ENCODE data around the gene HTT. TPM values are rescaled to one million over a fixed set of nuclear protein-coding genes. Genes with fewer than 3 reads are reported as not detected.

Gene HTT
- total RNA-seq, 4 donors from 2014 or later: 49.6 to 155 (median 83.1) TPM

GRCh38 chr4:3257103-3257555 is 182.6 kb downstream of the HTT start:
- Histone ChIP-seq H3K27me3 (no peaks in the 10 kb centered on the region), H3K4me3 (replicated peaks in 1 of 3) (no peak overlapping the region), H3K36me3 (no peaks in the 10 kb centered on the region), H3K27ac (no peak overlapping the region), H3K9me3 (no peaks in the 10 kb centered on the region), H3K4me1 (peaks cover 0 to 8% of the 10 kb centered on the region in 2 donors)
- DNase-seq: peak in 1 of 2 donors; percentile 23
- intact Hi-C loops (cut with DNase I): no loop called here
- WGBS, 2 donors: 88 to 94% methylated on average over 5 to 9 of the region's 9 CpGs
- TF ChIP-seq CTCF (IDR thresholded peaks at IDR 0.05): no peak
- no peak for TF ChIP-seq POLR2A (IDR thresholded peaks at IDR 0.05)

- 68 to 77% methylated on average over 27 to 28 of the region's 29 CpGs for WGBS, 2 donors
- H3K9me3 ChIP-seq: no peaks in the 10 kb centered on the region
- peak overlapping the region in 1 of 3 donors; percentile 30 for H3K27ac ChIP-seq
- peak; percentile 81 to 87 for DNase-seq
- TF ChIP-seq CTCF (IDR thresholded peaks at IDR 0.05) (no peak), POLR2A (IDR thresholded peaks at IDR 0.05) (no peak)
- peaks cover 0 to 8% of the 10 kb centered on the region in 2 donors for H3K4me1 ChIP-seq
- no peaks in the 10 kb centered on the region for H3K27me3 ChIP-seq
- intact Hi-C loops (cut with DNase I): no loop called here
- H3K36me3 ChIP-seq: no peaks in the 10 kb centered on the region
- no peak overlapping the region for H3K4me3 ChIP-seq (replicated peaks in 1 of 3)
Measured at GRCh38 chr4:3257556-3258482, 183.3 kb downstream of the HTT start.

- intact Hi-C loops (cut with DNase I): no loop called here
- no peak for DNase-seq
- no peaks in the 10 kb centered on the region for H3K36me3 ChIP-seq
- peaks cover 0 to 8% of the 10 kb centered on the region in 2 donors for H3K4me1 ChIP-seq
- no peaks in the 10 kb centered on the region for H3K9me3 ChIP-seq
- no peaks in the 10 kb centered on the region for H3K27me3 ChIP-seq
- no peak overlapping the region for H3K27ac ChIP-seq
- no peak for TF ChIP-seq CTCF (IDR thresholded peaks at IDR 0.05)
- no peak for TF ChIP-seq POLR2A (IDR thresholded peaks at IDR 0.05)
- WGBS, 2 donors: 91 to 92% methylated on average over 30 to 35 of the region's 35 CpGs
- H3K4me3 ChIP-seq (replicated peaks in 1 of 3): no peak overlapping the region
Measured at GRCh38 chr4:3261411-3262207, 187.1 kb downstream of the HTT start.

- no peaks in the 10 kb centered on the region for H3K27me3 ChIP-seq
- intact Hi-C loops (cut with DNase I): no loop called here
- WGBS, 2 donors: 88 to 93% methylated on average over 21 to 23 of the region's 23 CpGs
- DNase-seq: peak in 1 of 2 donors; percentile 1
- H3K36me3 ChIP-seq: no peaks in the 10 kb centered on the region
- H3K4me3 ChIP-seq (replicated peaks in 1 of 3): no peak overlapping the region
- peaks cover 0 to 8% of the 10 kb centered on the region in 2 donors for H3K4me1 ChIP-seq
- no peak for TF ChIP-seq POLR2A (IDR thresholded peaks at IDR 0.05)
- TF ChIP-seq CTCF (IDR thresholded peaks at IDR 0.05): no peak
- no peak overlapping the region for H3K27ac ChIP-seq
- H3K9me3 ChIP-seq: no peaks in the 10 kb centered on the region
Measured at GRCh38 chr4:3262208-3263052, 187.9 kb downstream of the HTT start.
